Fibroblast of mammary gland (primary cell): ENCODE measurements around the gene PTK6.

Experiments
- DNase-seq: peaks from one replicate; pipeline ENCODE4 v3.0.0-alpha.2; 2010; ENCODE audit warnings: low read depth
- H3K4me3 ChIP-seq: 2 replicates; pipeline ENCODE4 v1.5.1; 2011; ENCODE audit warnings: low read depth, mild to moderate bottlenecking, low read length, moderate library complexity; ENCODE audit not compliant: control insufficient read depth
- CTCF ChIP-seq: conservative IDR thresholded peaks from 2 replicates; pipeline ENCODE4 v1.5.1; 2011; ENCODE audit warnings: low read depth, low read length, inconsistent platforms; ENCODE audit not compliant: control insufficient read depth, insufficient read depth

PTK6 gene

DNA sequence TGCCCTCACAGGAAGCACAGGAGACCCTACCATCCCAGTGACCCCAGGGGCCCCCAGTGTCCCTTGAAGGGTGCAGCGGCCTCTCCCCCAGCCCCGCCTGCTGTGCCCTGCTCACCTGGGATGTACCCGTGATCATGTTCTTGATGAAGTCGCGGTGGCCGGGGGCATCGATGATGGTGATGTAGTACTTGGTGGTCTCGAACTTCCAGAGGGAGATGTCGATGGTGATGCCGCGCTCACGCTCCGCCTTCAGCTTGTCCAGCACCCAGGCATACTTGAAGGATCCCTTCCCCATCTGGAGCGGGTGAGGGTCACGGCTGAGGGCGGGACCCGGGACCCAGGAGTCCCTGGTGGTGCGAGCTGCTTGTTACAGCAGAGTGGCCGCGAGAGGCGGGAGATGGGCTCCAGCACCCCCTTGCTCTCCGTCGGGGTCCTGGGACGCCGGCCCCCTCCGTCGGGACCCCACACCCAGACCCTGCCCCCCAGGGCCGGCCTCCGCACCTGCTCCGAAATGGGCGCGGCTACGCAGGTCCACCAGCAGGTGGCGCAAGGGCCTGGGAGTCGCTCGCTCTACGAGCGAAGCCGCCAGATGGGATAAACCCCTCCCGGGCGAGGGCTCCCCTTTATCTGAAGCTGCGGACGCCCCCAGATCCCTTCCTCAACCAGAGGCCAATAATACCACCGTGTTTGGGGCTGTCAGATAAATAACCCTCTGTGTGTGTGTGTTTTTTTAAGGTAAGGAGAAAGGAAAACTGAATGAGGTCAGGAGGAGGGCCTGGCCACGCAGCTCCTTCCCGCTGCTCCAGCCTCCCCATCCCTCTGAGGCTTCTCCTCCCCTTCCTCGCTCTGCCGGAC is 41.2 kb downstream of the PTK6 start:
- peak; percentile 24 for DNase-seq
- peak; percentile 73 for TF ChIP-seq CTCF

GRCh38 chr20:63495167-63495720 is 41.9 kb downstream of the PTK6 start:
- no peak overlapping the region for H3K4me3 ChIP-seq
- no peak for DNase-seq
- TF ChIP-seq CTCF = no peak

More for the DNA sequence above, 41.2 kb downstream of the PTK6 start:
- H3K4me3 ChIP-seq = no peak overlapping the region

DNA sequence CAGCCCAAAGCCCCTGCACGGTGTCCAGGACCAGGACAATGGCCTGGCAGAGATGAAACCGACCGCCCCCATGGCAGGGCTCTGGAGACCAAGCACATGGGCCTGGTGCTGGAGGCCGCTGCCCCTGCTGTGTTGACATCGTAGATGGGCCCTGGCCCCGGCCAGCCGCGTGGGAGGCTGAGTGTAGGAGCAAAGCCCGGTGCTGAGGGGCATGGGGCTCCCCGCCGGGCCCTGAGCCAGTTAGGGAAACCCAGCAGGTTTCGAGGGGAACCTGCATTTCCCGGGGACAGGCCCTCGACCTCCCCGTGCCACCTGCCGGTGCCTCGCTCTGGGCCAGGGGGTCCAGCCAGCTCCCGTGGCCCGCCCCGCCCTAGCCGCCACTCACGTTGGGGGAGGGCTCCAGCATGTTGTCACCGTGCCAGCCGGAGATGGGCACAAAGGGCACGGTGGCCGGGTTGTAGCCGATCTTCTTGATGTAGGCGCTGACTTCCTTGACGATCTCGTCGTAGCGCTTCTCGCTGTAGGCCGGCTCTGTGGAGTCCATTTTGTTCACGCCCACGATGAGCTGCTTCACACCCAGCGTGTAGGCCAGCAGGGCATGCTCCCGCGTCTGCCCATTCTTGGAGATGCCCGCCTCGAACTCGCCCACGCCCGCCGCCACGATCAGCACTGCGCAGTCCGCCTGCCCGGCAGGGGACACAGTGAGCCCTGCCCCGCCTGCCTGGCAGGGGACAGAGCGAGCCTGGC is 42.6 kb downstream of the PTK6 start:
- no peak for DNase-seq
- TF ChIP-seq CTCF = no peak
- no peak overlapping the region for H3K4me3 ChIP-seq

DNA sequence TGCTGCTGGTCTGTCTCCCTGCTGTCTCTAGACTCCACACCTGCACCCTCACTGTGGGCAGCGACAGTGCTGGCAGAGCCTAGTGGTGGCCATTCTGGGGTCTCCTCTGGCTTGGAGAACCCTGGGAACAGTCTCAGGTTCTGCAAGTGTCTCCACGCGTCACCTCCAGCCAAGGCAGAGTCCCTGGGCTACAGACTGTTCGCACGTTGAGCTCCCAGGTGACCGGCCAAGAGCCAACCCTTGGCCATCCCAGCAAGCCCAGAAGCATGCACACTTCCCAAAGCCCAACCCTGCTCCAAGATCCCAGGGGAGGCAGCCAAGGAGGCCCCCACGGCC is 43.1 kb downstream of the PTK6 start:
- TF ChIP-seq CTCF = no peak
- no peak overlapping the region for H3K4me3 ChIP-seq
- no peak for DNase-seq

- H3K4me3 ChIP-seq = no peak overlapping the region
- no peak for TF ChIP-seq CTCF
- DNase-seq = no peak
Observed at GRCh38 chr20:63493563-63494020, 43.6 kb downstream of the PTK6 start.

- DNase-seq = no peak
- H3K4me3 ChIP-seq = no peak overlapping the region
- TF ChIP-seq CTCF = no peak
Observed at GRCh38 chr20:63492982-63493381, 44.2 kb downstream of the PTK6 start.
